ENCODE results near the gene PDE4B. TPM values are rescaled to one million over a fixed set of nuclear protein-coding genes. Genes with fewer than 3 reads are reported as not detected.

The PDE4B gene
- total RNA-seq, 2 experiments from 2014 or later, result 2.4 to 3.1 TPM

- intact Hi-C loops (cut with micrococcal nuclease; ENCODE audit: unreplicated experiment), result no loop called here
- Histone ChIP-seq H3K4me3 (ENCODE audit: low read depth, low read length, poor library complexity, severe bottlenecking) (no peak overlapping the region), H3K27ac (ENCODE audit: low read depth, low read length, poor library complexity, severe bottlenecking) (no peak overlapping the region), H3K79me2 (ENCODE audit: insufficient read depth, low read depth, low read length) (no peaks in the 10 kb centered on the region), H2AFZ (ENCODE audit: low read length) (no peak overlapping the region), H4K20me1 (ENCODE audit: insufficient read depth, low read length) (no peaks in the 10 kb centered on the region), H3K9me2 (ENCODE audit: insufficient read depth, low read length) (no peaks in the 10 kb centered on the region), H3K9me3 (ENCODE audit: low read length) (no peaks in the 10 kb centered on the region), H3K36me3 (ENCODE audit: insufficient read depth, low read length) (no peaks in the 10 kb centered on the region), H3K4me1 (ENCODE audit: insufficient read depth, low read length, poor library complexity, severe bottlenecking) (no peaks in the 10 kb centered on the region), H3K4me2 (ENCODE audit: low read length) (no peak overlapping the region)
- POLR2A ChIA-PET, result interaction anchor here (0.7 to 0.9 kb wide), 2 partner anchors 10 to 359 kb away, joined by 3 read pairs; no protein-coding TSS in a partner anchor
- CTCF ChIA-PET (ENCODE audit: unreplicated experiment), result no interaction called here
- BruUV-seq (replicated peaks), result no TSS peak
- TF ChIP-seq EZH2phosphoT487 (IDR thresholded peaks at IDR 0.05; ENCODE audit: borderline replicate concordance, low read depth, low read length) (no peak), CTCF (conservative IDR thresholded peaks at IDR 0.05; ENCODE audit: low read length) (no peak)
- no peak for DNase-seq (ENCODE audit: low spot score)
Observed at GRCh38 chr1:65818966-65819365, 26.3 kb downstream of the PDE4B start.

- Histone ChIP-seq H3K4me3 (ENCODE audit: low read depth, low read length, poor library complexity, severe bottlenecking) (no peak overlapping the region), H3K79me2 (ENCODE audit: insufficient read depth, low read depth, low read length) (no peaks in the 10 kb centered on the region), H3K9me3 (ENCODE audit: low read length) (no peaks in the 10 kb centered on the region), H3K4me2 (ENCODE audit: low read length) (no peak overlapping the region), H2AFZ (ENCODE audit: low read length) (no peak overlapping the region), H3K9me2 (ENCODE audit: insufficient read depth, low read length) (no peaks in the 10 kb centered on the region), H4K20me1 (ENCODE audit: insufficient read depth, low read length) (no peaks in the 10 kb centered on the region), H3K27ac (ENCODE audit: low read depth, low read length, poor library complexity, severe bottlenecking) (no peak overlapping the region), H3K4me1 (ENCODE audit: insufficient read depth, low read length, poor library complexity, severe bottlenecking) (no peaks in the 10 kb centered on the region), H3K36me3 (ENCODE audit: insufficient read depth, low read length) (no peaks in the 10 kb centered on the region)
- BruUV-seq (replicated peaks), result no TSS peak
- no peak for DNase-seq (ENCODE audit: low spot score)
- ChIA-PET POLR2A (no interaction called here), CTCF (ENCODE audit: unreplicated experiment) (no interaction called here)
- intact Hi-C loops (cut with micrococcal nuclease; ENCODE audit: unreplicated experiment), result no loop called here
- TF ChIP-seq EZH2phosphoT487 (IDR thresholded peaks at IDR 0.05; ENCODE audit: borderline replicate concordance, low read depth, low read length), result no peak
- TF ChIP-seq CTCF (conservative IDR thresholded peaks at IDR 0.05; ENCODE audit: low read length), result no peak
Observed at GRCh38 chr1:65820983-65821382, 28.3 kb downstream of the PDE4B start.

DNA sequence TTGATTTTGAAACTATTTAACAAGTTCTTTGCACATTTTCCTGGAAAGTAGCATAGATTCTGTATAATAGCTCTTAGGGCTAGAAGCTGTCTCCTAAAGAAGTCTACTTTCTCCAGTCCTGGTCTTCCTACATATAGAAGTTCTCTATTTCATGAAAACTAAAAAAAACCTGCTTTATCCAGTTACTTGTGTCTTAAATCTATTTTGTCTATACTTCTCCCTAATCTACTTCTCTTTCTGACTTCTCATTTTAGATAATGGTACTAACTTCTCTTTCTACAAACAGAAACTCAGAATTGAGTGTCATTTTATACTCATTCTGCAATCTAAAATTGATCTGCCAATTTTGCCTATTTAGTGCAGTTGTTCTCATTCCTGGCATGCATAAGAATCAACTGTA is 28.7 kb downstream of the PDE4B start:
- DNase-seq (ENCODE audit: low spot score), result no peak
- CTCF ChIA-PET (ENCODE audit: unreplicated experiment), result no interaction called here

More for the DNA sequence above, 28.7 kb downstream of the PDE4B start:
- Histone ChIP-seq H3K36me3 (ENCODE audit: insufficient read depth, low read length) (no peaks in the 10 kb centered on the region), H2AFZ (ENCODE audit: low read length) (no peak overlapping the region), H3K4me1 (ENCODE audit: insufficient read depth, low read length, poor library complexity, severe bottlenecking) (no peaks in the 10 kb centered on the region), H3K4me2 (ENCODE audit: low read length) (no peak overlapping the region), H4K20me1 (ENCODE audit: insufficient read depth, low read length) (no peaks in the 10 kb centered on the region), H3K9me3 (ENCODE audit: low read length) (no peaks in the 10 kb centered on the region), H3K9me2 (ENCODE audit: insufficient read depth, low read length) (no peaks in the 10 kb centered on the region), H3K27ac (ENCODE audit: low read depth, low read length, poor library complexity, severe bottlenecking) (no peak overlapping the region), H3K79me2 (ENCODE audit: insufficient read depth, low read depth, low read length) (no peaks in the 10 kb centered on the region), H3K4me3 (ENCODE audit: low read depth, low read length, poor library complexity, severe bottlenecking) (no peak overlapping the region)
- TF ChIP-seq CTCF (conservative IDR thresholded peaks at IDR 0.05; ENCODE audit: low read length), result no peak
- TF ChIP-seq EZH2phosphoT487 (IDR thresholded peaks at IDR 0.05; ENCODE audit: borderline replicate concordance, low read depth, low read length), result no peak
- POLR2A ChIA-PET, result interaction anchor here (0.7 kb wide), 1 partner anchor 22 kb away, joined by 3 read pairs; no protein-coding TSS in a partner anchor
- BruUV-seq (replicated peaks), result no TSS peak
- intact Hi-C loops (cut with micrococcal nuclease; ENCODE audit: unreplicated experiment), result no loop called here
